GM23248 (cell line): Measurements from ENCODE around the gene LDB2. TPM values are rescaled to one million over a fixed set of nuclear protein-coding genes. Genes with fewer than 3 reads are reported as not detected.

ENCODE experiments used
- DNase-seq: peaks from one replicate; pipeline ENCODE4 v3.0.0-alpha.2; 2015
- H2AFZ ChIP-seq: fragments of 200-600 bp; sonication (generic); 2 replicates; pipeline ENCODE4 v1.6.1; 2016; ENCODE audit warnings: antibody characterized with exemption
- H3F3A ChIP-seq: fragments of 200-600 bp; sonication (generic); 2 replicates; pipeline ENCODE4 v1.6.1; 2016; ENCODE audit warnings: mild to moderate bottlenecking, antibody characterized with exemption, mixed run types; ENCODE audit not compliant: insufficient read depth
- H3K27ac ChIP-seq: fragments of 200-600 bp; sonication (generic); 2 replicates; pipeline ENCODE4 v1.5.1; 2016; ENCODE audit warnings: mild to moderate bottlenecking
- H3K27me3 ChIP-seq: fragments of 200-600 bp; sonication (generic); replicated peaks from 2 replicates; pipeline ENCODE4 v1.6.1; 2016; ENCODE audit warnings: mild to moderate bottlenecking; ENCODE audit not compliant: insufficient read depth
- H3K36me3 ChIP-seq: fragments of 200-600 bp; sonication (generic); 2 replicates; pipeline ENCODE4 v1.6.1; 2016; ENCODE audit warnings: low read depth, mild to moderate bottlenecking
- H3K4me1 ChIP-seq: fragments of 200-600 bp; sonication (generic); 2 replicates; pipeline ENCODE4 v1.6.1; 2016; ENCODE audit warnings: mild to moderate bottlenecking; ENCODE audit not compliant: insufficient read depth
- H3K4me2 ChIP-seq: fragments of 200-600 bp; sonication (generic); one replicate; pipeline ENCODE4 v1.6.1; 2016; ENCODE audit warnings: mild to moderate bottlenecking; ENCODE audit not compliant: unreplicated experiment
- H3K4me3 ChIP-seq: fragments of 200-600 bp; sonication (generic); 2 replicates; pipeline ENCODE4 v1.5.1; 2016; ENCODE audit warnings: mild to moderate bottlenecking
- H3K79me2 ChIP-seq: fragments of 200-600 bp; sonication (generic); 2 replicates; pipeline ENCODE4 v1.6.1; 2016; ENCODE audit warnings: mild to moderate bottlenecking; ENCODE audit not compliant: insufficient read depth
- H3K9ac ChIP-seq: fragments of 200-600 bp; sonication (generic); 2 replicates; pipeline ENCODE4 v1.6.1; 2016; ENCODE audit warnings: mild to moderate bottlenecking
- H3K9me2 ChIP-seq: fragments of 200-600 bp; sonication (generic); 2 replicates; pipeline ENCODE4 v1.6.1; 2016; ENCODE audit warnings: mixed run types, mild to moderate bottlenecking, moderate library complexity; ENCODE audit not compliant: insufficient read depth
- H3K9me3 ChIP-seq: fragments of 200-600 bp; sonication (generic); one replicate; pipeline ENCODE4 v1.6.1; 2017; ENCODE audit warnings: low read depth
- H4K20me1 ChIP-seq: fragments of 200-600 bp; sonication (generic); 2 replicates; pipeline ENCODE4 v1.6.0; 2016; ENCODE audit not compliant: insufficient read depth
- EZH2 ChIP-seq: fragments of 200-600 bp; sonication (generic); IDR thresholded peaks from 2 replicates; pipeline ENCODE4 v1.6.1; 2018; ENCODE audit warnings: antibody characterized with exemption, mild to moderate bottlenecking; ENCODE audit not compliant: insufficient read depth, poor library complexity, severe bottlenecking
- EZH2phosphoT487 ChIP-seq: fragments of 200-600 bp; sonication (generic); IDR thresholded peaks from 2 replicates; pipeline ENCODE4 v1.6.1; 2018; ENCODE audit warnings: antibody characterized with exemption, moderate library complexity, mild to moderate bottlenecking, low read depth; ENCODE audit not compliant: insufficient read depth
- WGBS, 2 experiments: methylation state at CpG; one replicate each; pipeline ENCODE4 v1.1.6; 2015 to 2017; ENCODE audit warnings: low lambda C conversion rate in 2 of 2, low coverage in 1 of 2; ENCODE audit errors: missing lambda C conversion rate in 2 of 2; 5-methylcytosine and 5-hydroxymethylcytosine counted together
- in situ Hi-C: fragments of 300-500 bp; cut with MboI; formaldehyde crosslinking; loops from 2 replicates; pipeline ENCODE4 v1.15.0; 2020
- polyA plus RNA-seq: library from polyadenylated mRNA; unstranded; fragments of >200 nt; fragmentation: Nextera tagmentation; extraction: Ambion mirVana; gene quantifications from 2 replicates; pipeline ENCODE4 v1.2.1, GENCODE V29; 2016
- total RNA-seq: library from RNA; depleted of rRNA; stranded (reverse); fragments of >200 nt; shearing (Covaris generic); gene quantifications from 2 replicates; pipeline ENCODE4 v1.2.3, GENCODE V29; 2014

Gene LDB2
- total and polyA plus RNA-seq, 2 experiments from 2014 or later: 52.8 to 76.6 TPM

GRCh38 chr4:16496501-16496900 lies 401.9 kb downstream of the LDB2 start:
- no peaks in the 10 kb centered on the region for H3K27me3 ChIP-seq
- no peaks in the 10 kb centered on the region for H3K79me2 ChIP-seq
- H3K27ac ChIP-seq: no peak overlapping the region
- no peak overlapping the region for H2AFZ ChIP-seq
- peak; percentile 91 for DNase-seq
- H3K4me3 ChIP-seq: no peak overlapping the region
- 0 out of 2 replicates have a peak, but pooled peaks cover 9% of the 10 kb centered on the region for H3K4me1 ChIP-seq
- no peak for TF ChIP-seq EZH2phosphoT487
- TF ChIP-seq EZH2: no peak
- H3F3A ChIP-seq: 0 out of 2 replicates have a peak, but pooled peaks cover 6% of the 10 kb centered on the region
- H3K4me2 ChIP-seq: peak overlapping the region; percentile 17
- H4K20me1 ChIP-seq: no peaks in the 10 kb centered on the region; the same call in 1 of the 2 replicates
- no peak overlapping the region for H3K9ac ChIP-seq
- in situ Hi-C loops: no loop called here
- 19 to 33% methylated on average over 3 of the region's 3 CpGs for WGBS, 2 experiments
- H3K9me2 ChIP-seq: no peaks in the 10 kb centered on the region
- H3K36me3 ChIP-seq: peaks cover 5% of the 10 kb centered on the region; the same call in 1 of the 2 replicates
- no peaks in the 10 kb centered on the region for H3K9me3 ChIP-seq

DNA sequence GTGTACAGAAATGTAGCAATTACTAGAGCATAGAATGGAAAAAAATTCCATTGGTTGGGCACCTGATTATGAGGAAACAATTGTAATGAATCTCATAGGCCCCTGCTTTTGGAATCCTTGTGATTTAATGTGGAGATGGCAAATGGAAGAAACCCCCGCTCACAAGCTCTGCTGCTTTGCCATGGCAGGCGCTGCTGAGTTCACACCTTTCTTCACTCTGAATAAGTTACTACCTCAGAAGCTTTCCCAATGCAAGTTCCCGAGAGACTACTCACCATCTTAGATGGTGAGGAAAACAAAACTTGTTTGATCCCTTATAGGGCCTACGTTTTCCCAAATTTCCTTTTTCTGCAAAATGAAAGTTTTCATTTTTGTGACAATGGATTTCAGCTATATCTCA lies 405.6 kb downstream of the LDB2 start:
- TF ChIP-seq EZH2phosphoT487 (no peak), EZH2 (no peak)
- Histone ChIP-seq H3K4me2 (no peak overlapping the region), H3K27ac (no peak overlapping the region), H3K79me2 (no peaks in the 10 kb centered on the region), H3K4me1 (0 out of 2 replicates have a peak, but pooled peaks cover 9% of the 10 kb centered on the region), H3K9ac (no peak overlapping the region), H3K36me3 (no peaks in the 10 kb centered on the region), H3F3A (0 out of 2 replicates have a peak, but pooled peaks cover 6% of the 10 kb centered on the region), H3K4me3 (no peak overlapping the region), H2AFZ (no peak overlapping the region), H3K27me3 (no peaks in the 10 kb centered on the region), H3K9me3 (no peaks in the 10 kb centered on the region), H3K9me2 (no peaks in the 10 kb centered on the region), H4K20me1 (no peaks in the 10 kb centered on the region; the same call in 1 of the 2 replicates)
- 94 to 98% methylated on average over 4 of the region's 4 CpGs for WGBS, 2 experiments
- no peak for DNase-seq
- in situ Hi-C loops: no loop called here

DNA sequence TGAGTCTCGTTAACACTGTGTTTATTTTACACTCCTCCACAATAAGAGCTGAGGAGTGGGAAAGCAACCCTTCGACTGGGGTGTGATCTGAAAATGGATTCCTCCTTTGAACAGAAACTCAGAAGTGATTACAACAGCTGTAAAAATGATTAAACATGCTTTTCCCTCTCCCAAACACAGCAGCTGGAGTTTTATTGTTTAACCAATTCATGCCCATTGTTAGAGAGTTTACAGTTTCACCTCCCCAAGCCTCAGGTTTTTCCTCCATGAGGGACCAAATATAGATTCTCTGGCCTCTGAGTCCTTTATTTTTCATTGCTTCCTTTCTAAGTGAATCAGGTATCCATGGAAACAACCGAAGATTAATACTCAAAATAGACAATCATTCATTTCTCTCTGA lies 409.2 kb downstream of the LDB2 start:
- Histone ChIP-seq H3K27me3 (no peaks in the 10 kb centered on the region; the same call in 1 of the 2 replicates), H3K9me2 (no peaks in the 10 kb centered on the region), H3K9me3 (no peaks in the 10 kb centered on the region), H3K4me3 (no peak overlapping the region), H3K4me1 (no peaks in the 10 kb centered on the region), H3K4me2 (no peak overlapping the region), H3K79me2 (no peaks in the 10 kb centered on the region), H3K27ac (no peak overlapping the region), H3K9ac (no peak overlapping the region), H2AFZ (no peak overlapping the region), H3F3A (no peaks in the 10 kb centered on the region), H4K20me1 (no peaks in the 10 kb centered on the region), H3K36me3 (no peaks in the 10 kb centered on the region)
- in situ Hi-C loops: no loop called here
- TF ChIP-seq EZH2 (no peak), EZH2phosphoT487 (no peak)
- DNase-seq: no peak
- 9 to 14% methylated on average over 3 of the region's 3 CpGs for WGBS, 2 experiments

- H3K9ac ChIP-seq: no peak overlapping the region
- no peaks in the 10 kb centered on the region; the same call in none of the 2 replicates for H3K27me3 ChIP-seq
- H2AFZ ChIP-seq: no peak overlapping the region
- H3K9me3 ChIP-seq: no peaks in the 10 kb centered on the region
- H3K4me3 ChIP-seq: no peak overlapping the region
- in situ Hi-C loops: no loop called here
- no peak overlapping the region for H3K4me2 ChIP-seq
- H3K4me1 ChIP-seq: no peaks in the 10 kb centered on the region
- H3K27ac ChIP-seq: no peak overlapping the region
- H3K79me2 ChIP-seq: no peaks in the 10 kb centered on the region
- 87 to 93% methylated on average over 1 of the region's 1 CpG for WGBS, 2 experiments
- DNase-seq: no peak
- H4K20me1 ChIP-seq: no peaks in the 10 kb centered on the region
- H3K36me3 ChIP-seq: no peaks in the 10 kb centered on the region
- no peaks in the 10 kb centered on the region for H3F3A ChIP-seq
- no peak for TF ChIP-seq EZH2
- no peaks in the 10 kb centered on the region for H3K9me2 ChIP-seq
Observed at GRCh38 chr4:16488084-16488483, 410.4 kb downstream of the LDB2 start.

DNA sequence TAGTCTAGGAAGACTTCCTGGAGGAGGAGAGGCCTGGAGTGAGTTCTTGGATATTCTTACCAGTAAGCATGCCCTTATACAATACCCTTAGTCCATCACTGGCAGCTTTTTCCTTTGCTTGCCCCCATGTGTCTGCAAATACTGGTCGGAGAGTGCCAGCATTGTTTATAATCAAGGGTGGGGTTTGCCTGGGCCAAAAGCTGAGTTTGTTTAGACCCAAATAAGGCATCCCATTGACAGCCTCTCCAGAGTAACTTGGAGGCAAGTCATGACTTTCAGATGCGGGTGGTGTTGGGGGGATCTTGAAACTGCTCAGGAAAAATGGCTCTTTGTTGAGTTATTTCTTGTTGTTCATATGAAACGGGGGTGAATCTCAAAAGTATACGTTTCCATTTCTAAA lies 413.7 kb downstream of the LDB2 start:
- H3K9me3 ChIP-seq: no peaks in the 10 kb centered on the region
- H3K4me3 ChIP-seq: no peak overlapping the region
- no peaks in the 10 kb centered on the region for H3K9me2 ChIP-seq
- in situ Hi-C loops: no loop called here
- TF ChIP-seq EZH2phosphoT487: no peak
- no peak for TF ChIP-seq EZH2
- H3K36me3 ChIP-seq: no peaks in the 10 kb centered on the region
- no peak overlapping the region for H2AFZ ChIP-seq
- no peak overlapping the region for H3K4me2 ChIP-seq
- no peak overlapping the region for H3K27ac ChIP-seq
- 67% methylated on average over 4 of the region's 4 CpGs for WGBS, 2 experiments
- no peak overlapping the region for H3K9ac ChIP-seq
- H3K79me2 ChIP-seq: no peaks in the 10 kb centered on the region
- H3K4me1 ChIP-seq: no peaks in the 10 kb centered on the region
- no peaks in the 10 kb centered on the region for H3F3A ChIP-seq
- no peak for DNase-seq
- peaks cover 4% of the 10 kb centered on the region for H3K27me3 ChIP-seq
- H4K20me1 ChIP-seq: no peaks in the 10 kb centered on the region
